ENCODE data around the gene PEX26.
"Not testable (repeated sequence)": the region's sequence is repeated elsewhere in the genome, so short reads cannot be mapped to it uniquely, and the experiment has no call there.

The PEX26 gene

GRCh38 chr22:18101536-18101935 lies 23.7 kb downstream of the PEX26 start:
- no peak for DNase-seq

- no peak for DNase-seq
These were observed 25.9 kb downstream of the PEX26 start for GRCh38 chr22:18103527-18104269.

- DNase-seq = peak; percentile 22
These were observed 26.8 kb downstream of the PEX26 start for GRCh38 chr22:18104566-18104965.

GRCh38 chr22:18105981-18106380 lies 28.2 kb downstream of the PEX26 start:
- DNase-seq = not testable (repeated sequence)

GRCh38 chr22:18106550-18107341 lies 29.0 kb downstream of the PEX26 start:
- not testable (repeated sequence) for DNase-seq

GRCh38 chr22:18108187-18108586 lies 30.4 kb downstream of the PEX26 start:
- no peak for DNase-seq

- DNase-seq = no peak
These were observed 31.8 kb downstream of the PEX26 start for GRCh38 chr22:18109410-18110193.

GRCh38 chr22:18110194-18110953 lies 32.6 kb downstream of the PEX26 start, which contains the start of gene TUBA8:
TUBA8 (plus strand) TSS chr22:18110809; CDS start chr22:18110866, 57 bp downstream.
- DNase-seq = peak; percentile 46

- no peak for DNase-seq
These were observed 33.4 kb downstream of the PEX26 start for GRCh38 chr22:18110954-18111758.

GRCh38 chr22:18111759-18112330 lies 34.1 kb downstream of the PEX26 start:
- DNase-seq = no peak

- DNase-seq = no peak
These were observed 34.6 kb downstream of the PEX26 start for GRCh38 chr22:18112440-18112839.

GRCh38 chr22:18113680-18114394 lies 36.0 kb downstream of the PEX26 start:
- no peak for DNase-seq

GRCh38 chr22:18114495-18114894 lies 36.7 kb downstream of the PEX26 start:
- DNase-seq = no peak

GRCh38 chr22:18114976-18115652 lies 37.3 kb downstream of the PEX26 start:
- DNase-seq = no peak

- no peak for DNase-seq
These were observed 38.1 kb downstream of the PEX26 start for GRCh38 chr22:18115906-18116371.

- no peak for DNase-seq
These were observed 38.8 kb downstream of the PEX26 start for GRCh38 chr22:18116634-18117033.

- no peak for DNase-seq
These were observed 40.6 kb downstream of the PEX26 start for GRCh38 chr22:18118345-18118915.

- no peak for DNase-seq
These were observed 41.8 kb downstream of the PEX26 start for GRCh38 chr22:18119409-18120110.

GRCh38 chr22:18120857-18121256 lies 43.1 kb downstream of the PEX26 start:
- no peak for DNase-seq
